ENCODE results near the gene OSBPL3.

GRCh38 chr7:24870766-24871165 lies 109.2 kb downstream of the OSBPL3 start:
- no peak for TF ChIP-seq EZH2 (IDR thresholded peaks at IDR 0.05; ENCODE audit: insufficient read depth, poor library complexity, severe bottlenecking)
- TF ChIP-seq EZH2phosphoT487 (IDR thresholded peaks at IDR 0.05; ENCODE audit: insufficient read depth, low read depth), result no peak

Measured in GM23248 (cell line).